Measurements from ENCODE around the gene DACT2.

- TF ChIP-seq CTCF (IDR thresholded peaks at IDR 0.05; ENCODE audit: low read depth, low read length): no peak
- no peak for TF ChIP-seq POLR2A (IDR thresholded peaks at IDR 0.05; ENCODE audit: extremely low read depth, insufficient read length)
- TF ChIP-seq MAX (IDR thresholded peaks at IDR 0.05; ENCODE audit: low read depth, low read length): no peak
- TF ChIP-seq MYC (IDR thresholded peaks at IDR 0.05; ENCODE audit: low read depth, low read length): no peak
These were observed 12.4 kb downstream of the DACT2 start for GRCh38 chr6:168307015-168307694.
